HL-60 (cell line): ENCODE data around the gene THAP12.

Experiments used
- DNase-seq, 2 experiments: peaks; one replicate each; pipeline ENCODE4 v3.0.0-alpha.2; 2010 to 2020; ENCODE audit warnings: low read depth in 1 of 2, low spot score in 1 of 2
- H3K27ac ChIP-seq: fragments of 250-450 bp; sonication (Bioruptor Pico); replicated peaks from 2 replicates; pipeline ENCODE4 v1.5.1; 2020; ENCODE audit warnings: mild to moderate bottlenecking, moderate library complexity
- H3K27me3 ChIP-seq: fragments of 250-450 bp; sonication (Bioruptor Pico); 2 replicates; pipeline ENCODE4 v1.5.1; 2021; ENCODE audit warnings: mild to moderate bottlenecking, moderate library complexity; ENCODE audit not compliant: insufficient read depth, poor library complexity, severe bottlenecking
- H3K4me3 ChIP-seq: replicated peaks from 2 replicates; pipeline ENCODE4 v1.5.1; 2011; ENCODE audit warnings: mild to moderate bottlenecking, control low read depth, low read length; ENCODE audit not compliant: insufficient read depth
- GABPA ChIP-seq: IDR thresholded peaks from 2 replicates; pipeline ENCODE4 v1.6.1; 2012; ENCODE audit warnings: low read depth
- POLR2AphosphoS5 ChIP-seq: IDR thresholded peaks from 2 replicates; pipeline ENCODE4 v1.6.1; 2012; ENCODE audit warnings: low read depth
- REST ChIP-seq: IDR thresholded peaks from 2 replicates; pipeline ENCODE4 v1.6.1; 2012; ENCODE audit warnings: low read depth; ENCODE audit not compliant: insufficient replicate concordance
- SPI1 ChIP-seq: IDR thresholded peaks from 2 replicates; pipeline ENCODE4 v1.6.1; 2012; ENCODE audit warnings: low read depth, mild to moderate bottlenecking, borderline replicate concordance
- TF ChIP-seq, protein P1 (sequence below): IDR thresholded peaks from one replicate; pipeline ENCODE4 v1.5.1; 2011; ENCODE audit warnings: low read length, control low read depth, inconsistent platforms; ENCODE audit not compliant: insufficient read depth

Gene THAP12

GRCh38 chr11:76380159-76380976 lies 564 bp downstream of the THAP12 start:
- Histone ChIP-seq H3K4me3 (peak overlapping the region; percentile 80), H3K27me3 (no peaks in the 10 kb centered on the region), H3K27ac (peak overlapping the region; percentile 61)
- peak; percentile 15 to 44 for DNase-seq
- TF ChIP-seq, protein P1, sequence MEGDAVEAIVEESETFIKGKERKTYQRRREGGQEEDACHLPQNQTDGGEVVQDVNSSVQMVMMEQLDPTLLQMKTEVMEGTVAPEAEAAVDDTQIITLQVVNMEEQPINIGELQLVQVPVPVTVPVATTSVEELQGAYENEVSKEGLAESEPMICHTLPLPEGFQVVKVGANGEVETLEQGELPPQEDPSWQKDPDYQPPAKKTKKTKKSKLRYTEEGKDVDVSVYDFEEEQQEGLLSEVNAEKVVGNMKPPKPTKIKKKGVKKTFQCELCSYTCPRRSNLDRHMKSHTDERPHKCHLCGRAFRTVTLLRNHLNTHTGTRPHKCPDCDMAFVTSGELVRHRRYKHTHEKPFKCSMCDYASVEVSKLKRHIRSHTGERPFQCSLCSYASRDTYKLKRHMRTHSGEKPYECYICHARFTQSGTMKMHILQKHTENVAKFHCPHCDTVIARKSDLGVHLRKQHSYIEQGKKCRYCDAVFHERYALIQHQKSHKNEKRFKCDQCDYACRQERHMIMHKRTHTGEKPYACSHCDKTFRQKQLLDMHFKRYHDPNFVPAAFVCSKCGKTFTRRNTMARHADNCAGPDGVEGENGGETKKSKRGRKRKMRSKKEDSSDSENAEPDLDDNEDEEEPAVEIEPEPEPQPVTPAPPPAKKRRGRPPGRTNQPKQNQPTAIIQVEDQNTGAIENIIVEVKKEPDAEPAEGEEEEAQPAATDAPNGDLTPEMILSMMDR: no peak
- TF ChIP-seq REST (no peak), SPI1 (no peak), POLR2AphosphoS5 (no peak; the same call in 1 of the 2 replicates), GABPA (no peak)

GRCh38 chr11:76379807-76380158 lies 1.1 kb downstream of the THAP12 start:
- no peak for DNase-seq
- Histone ChIP-seq H3K27ac (peak overlapping the region; percentile 61), H3K27me3 (no peaks in the 10 kb centered on the region), H3K4me3 (peak overlapping the region; percentile 80)
- no peak for TF ChIP-seq GABPA
- TF ChIP-seq POLR2AphosphoS5: no peak
- TF ChIP-seq SPI1: no peak
- TF ChIP-seq, protein P1: no peak

DNA sequence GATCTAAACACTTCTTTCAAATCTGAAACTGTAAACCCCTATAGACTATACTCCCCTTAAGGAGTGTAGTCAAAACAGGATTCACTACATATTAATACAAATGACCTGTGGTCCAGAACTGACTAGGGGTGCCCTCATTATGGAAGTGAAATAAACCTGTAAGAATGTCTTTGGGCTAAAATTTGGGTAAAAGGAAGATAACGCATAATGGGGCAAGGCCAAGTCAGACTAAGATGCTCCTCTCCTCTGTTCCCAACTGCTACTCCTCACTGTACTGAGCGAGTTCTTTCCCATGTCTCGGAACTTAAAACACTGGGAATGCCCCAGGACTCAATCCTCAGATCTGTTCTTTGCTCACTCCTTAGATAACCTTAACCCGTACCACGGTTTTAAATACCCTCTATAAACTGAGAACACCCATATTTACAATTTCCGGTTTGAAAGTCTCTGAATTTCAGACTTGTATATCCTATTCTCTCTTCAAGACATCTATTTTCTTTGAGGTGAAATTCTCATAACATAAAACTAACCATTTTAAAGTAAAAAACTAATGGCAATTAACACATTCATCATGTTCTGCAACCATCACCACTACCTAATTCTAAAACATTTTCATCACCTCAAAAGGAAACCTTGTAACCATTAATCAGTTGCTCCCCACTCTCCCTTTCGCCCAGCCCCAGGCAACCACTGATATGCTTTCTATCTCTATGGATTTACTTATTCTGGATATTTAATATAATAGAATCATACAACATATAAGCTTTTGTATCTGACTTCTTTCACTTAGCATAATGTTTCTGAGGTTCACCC lies 4.0 kb downstream of the THAP12 start:
- Histone ChIP-seq H3K27me3 (no peaks in the 10 kb centered on the region), H3K27ac (no peak overlapping the region), H3K4me3 (no peak overlapping the region)
- TF ChIP-seq, protein P1: no peak
- TF ChIP-seq GABPA: no peak
- no peak for TF ChIP-seq REST
- TF ChIP-seq POLR2AphosphoS5: no peak
- TF ChIP-seq SPI1: no peak
- no peak for DNase-seq
